ENCODE results near the gene MIP.

GRCh38 chr12:56476143-56476542, 21.7 kb upstream of the MIP start:
- no peak for TF ChIP-seq CTCF (IDR thresholded peaks at IDR 0.05)
- TF ChIP-seq POLR2AphosphoS5 (IDR thresholded peaks at IDR 0.05): no peak
- no peak for TF ChIP-seq POLR2A (IDR thresholded peaks at IDR 0.05; ENCODE audit: low read depth)
